ENCODE data around the gene GRAMD1A.

- TF ChIP-seq, protein P1, sequence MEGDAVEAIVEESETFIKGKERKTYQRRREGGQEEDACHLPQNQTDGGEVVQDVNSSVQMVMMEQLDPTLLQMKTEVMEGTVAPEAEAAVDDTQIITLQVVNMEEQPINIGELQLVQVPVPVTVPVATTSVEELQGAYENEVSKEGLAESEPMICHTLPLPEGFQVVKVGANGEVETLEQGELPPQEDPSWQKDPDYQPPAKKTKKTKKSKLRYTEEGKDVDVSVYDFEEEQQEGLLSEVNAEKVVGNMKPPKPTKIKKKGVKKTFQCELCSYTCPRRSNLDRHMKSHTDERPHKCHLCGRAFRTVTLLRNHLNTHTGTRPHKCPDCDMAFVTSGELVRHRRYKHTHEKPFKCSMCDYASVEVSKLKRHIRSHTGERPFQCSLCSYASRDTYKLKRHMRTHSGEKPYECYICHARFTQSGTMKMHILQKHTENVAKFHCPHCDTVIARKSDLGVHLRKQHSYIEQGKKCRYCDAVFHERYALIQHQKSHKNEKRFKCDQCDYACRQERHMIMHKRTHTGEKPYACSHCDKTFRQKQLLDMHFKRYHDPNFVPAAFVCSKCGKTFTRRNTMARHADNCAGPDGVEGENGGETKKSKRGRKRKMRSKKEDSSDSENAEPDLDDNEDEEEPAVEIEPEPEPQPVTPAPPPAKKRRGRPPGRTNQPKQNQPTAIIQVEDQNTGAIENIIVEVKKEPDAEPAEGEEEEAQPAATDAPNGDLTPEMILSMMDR (IDR thresholded peaks at IDR 0.05; ENCODE audit: poor library complexity, severe bottlenecking): no peak
- TF ChIP-seq TAF1 (IDR thresholded peaks at IDR 0.05; ENCODE audit: low read depth): no peak
- no peak for TF ChIP-seq EZH2 (IDR thresholded peaks at IDR 0.05; ENCODE audit: borderline replicate concordance, insufficient read depth, low read length, poor library complexity, severe bottlenecking)
- TF ChIP-seq POLR2AphosphoS5 (IDR thresholded peaks at IDR 0.05): no peak
- TF ChIP-seq SMC3 (conservative IDR thresholded peaks at IDR 0.05; ENCODE audit: poor library complexity): no peak
These were observed 17.8 kb upstream of the GRAMD1A start for GRCh38 chr19:34982275-34982674.

All from neural cell (in vitro differentiated cells).